UCSD-AML1 (cell line): ENCODE measurements around the gene THAP10.
"Not testable (repeated sequence)": the region's sequence is repeated elsewhere in the genome, so short reads cannot be mapped to it uniquely, and the experiment has no call there.

ENCODE experiments used
- DNase-seq: peaks from one replicate; lab custom pipeline; 2025; ENCODE audit not compliant: unreplicated experiment; lab: John Stamatoyannopoulos, UW

THAP10 gene

GRCh38 chr15:70892002-70892911, at the start of gene THAP10, which contains the start of gene LRRC49:
Gene THAP10, minus strand, starts transcription at chr15:70892433. Its CDS starts 161 bp downstream, at chr15:70892272.
Gene LRRC49, plus strand, starts transcription at chr15:70892826. Its CDS starts 69 bp downstream, at chr15:70892895.
- DNase-seq, result peak; percentile 20

GRCh38 chr15:70936326-70936725, 44.1 kb upstream of the THAP10 start:
- no peak for DNase-seq

- no peak for DNase-seq
Measured at GRCh38 chr15:70935631-70936030, 43.4 kb upstream of the THAP10 start.

- DNase-seq, result no peak
Measured at GRCh38 chr15:70933411-70933810, 41.2 kb upstream of the THAP10 start.

- no peak for DNase-seq
Measured at GRCh38 chr15:70932397-70932796, 40.2 kb upstream of the THAP10 start.

GRCh38 chr15:70931821-70932220, 39.6 kb upstream of the THAP10 start:
- DNase-seq, result no peak

GRCh38 chr15:70926914-70927313, 34.7 kb upstream of the THAP10 start:
- DNase-seq, result not testable (repeated sequence)

- DNase-seq, result no peak
Measured at GRCh38 chr15:70923311-70924080, 31.3 kb upstream of the THAP10 start.

GRCh38 chr15:70922119-70922518, 29.9 kb upstream of the THAP10 start:
- DNase-seq, result no peak

GRCh38 chr15:70920981-70921696, 28.9 kb upstream of the THAP10 start:
- DNase-seq, result no peak

GRCh38 chr15:70917955-70918354, 25.7 kb upstream of the THAP10 start:
- DNase-seq, result no peak

- DNase-seq, result no peak
Measured at GRCh38 chr15:70916531-70916930, 24.3 kb upstream of the THAP10 start.

- no peak for DNase-seq
Measured at GRCh38 chr15:70912187-70912586, 20.0 kb upstream of the THAP10 start.

- DNase-seq, result no peak
Measured at GRCh38 chr15:70910958-70911357, 18.7 kb upstream of the THAP10 start.

GRCh38 chr15:70907784-70908471, 15.7 kb upstream of the THAP10 start:
- DNase-seq, result no peak

GRCh38 chr15:70906842-70907241, 14.6 kb upstream of the THAP10 start:
- DNase-seq, result no peak

- DNase-seq, result no peak
Measured at GRCh38 chr15:70902107-70902506, 9.9 kb upstream of the THAP10 start.

- no peak for DNase-seq
Measured at GRCh38 chr15:70892912-70893560, 803 bp upstream of the THAP10 start.

GRCh38 chr15:70882361-70882760, 9.9 kb downstream of the THAP10 start:
- DNase-seq, result no peak

GRCh38 chr15:70880781-70881180, 11.5 kb downstream of the THAP10 start:
- no peak for DNase-seq
